Brain microvascular endothelial cell (primary cell): ENCODE data around the gene TUBE1.
"Not testable (repeated sequence)": the region's sequence is repeated elsewhere in the genome, so short reads cannot be mapped to it uniquely, and the experiment has no call there.

ENCODE experiments used
- DNase-seq: peaks from one replicate; pipeline ENCODE4 v3.0.0-alpha.2; 2020
- H3K27ac ChIP-seq: fragments of 250-450 bp; sonication (Bioruptor Pico); 2 replicates; pipeline ENCODE4 v1.5.1; 2020; ENCODE audit warnings: mild to moderate bottlenecking, moderate library complexity
- H3K27me3 ChIP-seq: fragments of 250-450 bp; sonication (Bioruptor Pico); replicated peaks from 2 replicates; pipeline ENCODE4 v1.5.1; 2020; ENCODE audit warnings: mild to moderate bottlenecking
- H3K36me3 ChIP-seq: fragments of 250-450 bp; sonication (Bioruptor Pico); replicated peaks from 2 replicates; pipeline ENCODE4 v1.5.1; 2020; ENCODE audit warnings: mild to moderate bottlenecking
- H3K4me3 ChIP-seq: 2 replicates; pipeline ENCODE4 v1.5.1; 2011; ENCODE audit warnings: low read depth, mild to moderate bottlenecking, control low read depth, low read length, moderate library complexity
- in situ Hi-C: cut with HindIII; loops from 2 replicates; pipeline ENCODE4 v1.10.0; 2017; ENCODE audit warnings: low sequenced_read_pairs, low pct_ligation_motif_present
- TF ChIP-seq, protein P1 (sequence below): IDR thresholded peaks from 2 replicates; pipeline ENCODE4 v1.5.1; 2011; ENCODE audit warnings: low read depth, mild to moderate bottlenecking, moderate library complexity, low read length, control low read depth, inconsistent platforms; ENCODE audit errors: missing control alignments

The TUBE1 gene

GRCh38 chr6:112109262-112109661 lies 22.0 kb upstream of the TUBE1 start:
- Histone ChIP-seq H3K27me3 (no peaks in the 10 kb centered on the region), H3K36me3 (peaks cover 63% of the 10 kb centered on the region), H3K27ac (no peak overlapping the region), H3K4me3 (no peak overlapping the region)
- in situ Hi-C loops: no loop called here
- TF ChIP-seq, protein P1, sequence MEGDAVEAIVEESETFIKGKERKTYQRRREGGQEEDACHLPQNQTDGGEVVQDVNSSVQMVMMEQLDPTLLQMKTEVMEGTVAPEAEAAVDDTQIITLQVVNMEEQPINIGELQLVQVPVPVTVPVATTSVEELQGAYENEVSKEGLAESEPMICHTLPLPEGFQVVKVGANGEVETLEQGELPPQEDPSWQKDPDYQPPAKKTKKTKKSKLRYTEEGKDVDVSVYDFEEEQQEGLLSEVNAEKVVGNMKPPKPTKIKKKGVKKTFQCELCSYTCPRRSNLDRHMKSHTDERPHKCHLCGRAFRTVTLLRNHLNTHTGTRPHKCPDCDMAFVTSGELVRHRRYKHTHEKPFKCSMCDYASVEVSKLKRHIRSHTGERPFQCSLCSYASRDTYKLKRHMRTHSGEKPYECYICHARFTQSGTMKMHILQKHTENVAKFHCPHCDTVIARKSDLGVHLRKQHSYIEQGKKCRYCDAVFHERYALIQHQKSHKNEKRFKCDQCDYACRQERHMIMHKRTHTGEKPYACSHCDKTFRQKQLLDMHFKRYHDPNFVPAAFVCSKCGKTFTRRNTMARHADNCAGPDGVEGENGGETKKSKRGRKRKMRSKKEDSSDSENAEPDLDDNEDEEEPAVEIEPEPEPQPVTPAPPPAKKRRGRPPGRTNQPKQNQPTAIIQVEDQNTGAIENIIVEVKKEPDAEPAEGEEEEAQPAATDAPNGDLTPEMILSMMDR: no peak
- DNase-seq: no peak

DNA sequence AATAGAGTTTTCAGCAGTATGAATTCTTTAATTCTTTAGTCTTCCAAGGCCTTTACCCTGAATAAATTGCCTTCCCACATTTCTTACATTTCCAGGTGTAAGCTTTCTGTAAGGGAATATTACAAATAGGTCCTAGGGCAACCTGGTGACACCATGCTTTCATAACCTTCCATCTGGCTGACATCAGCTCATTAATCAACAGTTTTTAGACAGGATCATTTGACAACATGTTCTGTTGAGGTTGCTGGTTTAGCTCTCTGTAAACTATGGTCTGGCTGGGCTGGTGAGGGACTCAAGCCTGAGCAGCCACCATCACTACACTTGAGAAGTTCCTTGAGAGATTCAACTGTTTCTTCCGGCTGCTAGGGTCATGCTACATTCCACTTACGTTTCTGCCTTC lies 19.3 kb upstream of the TUBE1 start:
- no peak for DNase-seq
- in situ Hi-C loops: no loop called here
- Histone ChIP-seq H3K27me3 (no peaks in the 10 kb centered on the region), H3K36me3 (peaks cover 38% of the 10 kb centered on the region), H3K27ac (no peak overlapping the region), H3K4me3 (no peak overlapping the region)
- TF ChIP-seq, protein P1: no peak

DNA sequence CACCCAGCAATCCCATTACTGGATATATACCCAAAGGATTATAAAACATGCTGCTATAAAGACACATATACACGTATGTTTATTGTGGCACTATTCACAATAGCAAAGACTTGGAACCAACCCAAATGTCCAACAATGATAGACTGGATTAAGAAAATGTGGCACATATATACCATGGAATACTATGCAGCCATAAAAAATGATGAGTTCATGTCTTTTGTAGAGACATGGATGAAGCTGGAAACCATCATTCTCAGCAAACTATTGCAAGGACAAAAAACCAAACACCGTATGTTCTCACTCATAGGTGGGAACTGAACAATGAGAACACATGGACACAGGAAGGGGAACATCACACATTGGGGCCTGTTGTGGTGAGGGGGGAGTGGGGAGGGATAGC lies 18.7 kb upstream of the TUBE1 start:
- in situ Hi-C loops, H3K27me3 ChIP-seq, DNase-seq, H3K4me3 ChIP-seq, H3K27ac ChIP-seq: not testable (repeated sequence)
- peaks cover 33% of the 10 kb centered on the region for H3K36me3 ChIP-seq

GRCh38 chr6:112100561-112100960 lies 13.3 kb upstream of the TUBE1 start:
- no peak for DNase-seq
- Histone ChIP-seq H3K27me3 (no peaks in the 10 kb centered on the region), H3K27ac (no peak overlapping the region), H3K36me3 (no peaks in the 10 kb centered on the region), H3K4me3 (no peak overlapping the region)
- TF ChIP-seq, protein P1: no peak
- in situ Hi-C loops: no loop called here

DNA sequence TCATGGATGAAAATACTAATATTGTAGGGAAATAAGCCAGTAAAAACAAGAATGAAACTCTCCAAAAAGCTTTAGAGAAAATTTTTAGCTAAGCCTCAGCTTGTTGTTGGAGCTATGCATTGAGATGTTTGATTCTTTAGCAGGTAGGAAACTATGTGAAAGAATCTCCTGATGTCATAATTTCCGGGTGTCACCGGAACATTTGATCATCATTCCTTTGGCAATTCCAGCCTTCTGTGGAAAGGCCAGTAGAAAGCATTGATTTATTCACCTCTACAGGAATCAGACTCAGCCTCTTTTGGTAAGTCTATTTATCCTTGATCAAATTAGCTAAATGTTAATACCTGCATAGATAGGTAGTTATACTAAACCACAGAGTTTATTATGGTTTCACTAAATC lies 9.6 kb upstream of the TUBE1 start:
- H3K4me3 ChIP-seq: no peak overlapping the region
- TF ChIP-seq, protein P1: no peak
- DNase-seq: no peak
- no peaks in the 10 kb centered on the region for H3K27me3 ChIP-seq
- H3K27ac ChIP-seq: no peak overlapping the region
- H3K36me3 ChIP-seq: no peaks in the 10 kb centered on the region
- in situ Hi-C loops: no loop called here

GRCh38 chr6:112087916-112088315 lies 634 bp upstream of the TUBE1 start:
- TF ChIP-seq, protein P1: no peak
- Histone ChIP-seq H3K4me3 (peak overlapping the region; percentile 90), H3K27ac (peak overlapping the region; percentile 89), H3K36me3 (peaks cover 3% of the 10 kb centered on the region), H3K27me3 (no peaks in the 10 kb centered on the region)
- no peak for DNase-seq
- in situ Hi-C loops: no loop called here
